H1 (cell line): ENCODE measurements around the gene CS.

Source experiments
- CTCF ChIP-seq, 3 experiments: IDR thresholded peaks; 1 replicate in 2 of 3; 2 replicates in 1 of 3; pipeline versions ENCODE4 v1.5.1 to v1.6.1; 2011; ENCODE audit warnings: low read length in 3 of 3, mild to moderate bottlenecking in 3 of 3, inconsistent platforms in 2 of 3, low read depth in 1 of 3, moderate library complexity in 1 of 3; ENCODE audit not compliant: insufficient read depth in 1 of 3; ENCODE audit errors: control extremely low read depth in 1 of 3
- EGR1 ChIP-seq: IDR thresholded peaks from 2 replicates; pipeline ENCODE4 v1.6.1; 2011; ENCODE audit warnings: low read depth, low read length, borderline replicate concordance
- EZH2 ChIP-seq: fragments of 200-600 bp; sonication (generic); IDR thresholded peaks from 2 replicates; pipeline ENCODE4 v1.7.1; 2012; ENCODE audit warnings: low read depth, mild to moderate bottlenecking, moderate library complexity, low read length, inconsistent platforms; ENCODE audit not compliant: severe bottlenecking
- GABPA ChIP-seq: IDR thresholded peaks from 2 replicates; pipeline ENCODE4 v1.6.1; 2011; ENCODE audit warnings: mild to moderate bottlenecking, low read length, moderate library complexity, borderline replicate concordance; ENCODE audit not compliant: insufficient read depth
- KDM4A ChIP-seq: IDR thresholded peaks from one replicate; pipeline ENCODE4 v1.7.1; 2012; ENCODE audit warnings: low read depth, mild to moderate bottlenecking, moderate library complexity, low read length, inconsistent platforms; ENCODE audit not compliant: severe bottlenecking
- PHF8 ChIP-seq: fragments of 200-600 bp; sonication (generic); conservative IDR thresholded peaks from 2 replicates; pipeline ENCODE4 v1.7.1; 2012; ENCODE audit warnings: low read depth, mild to moderate bottlenecking, inconsistent platforms, low read length, moderate library complexity
- POLR2A ChIP-seq, 2 experiments: IDR thresholded peaks; 1 replicate in 1 of 2; 2 replicates in 1 of 2; pipeline ENCODE4 v1.6.1; 2011; ENCODE audit warnings: low read depth in 2 of 2, low read length in 2 of 2, mild to moderate bottlenecking in 2 of 2; ENCODE audit errors: control extremely low read depth in 1 of 2
- POLR2AphosphoS5 ChIP-seq: IDR thresholded peaks from 2 replicates; pipeline ENCODE4 v1.6.1; 2011; ENCODE audit warnings: low read depth, low read length
- USF2 ChIP-seq: IDR thresholded peaks from 2 replicates; pipeline ENCODE4 v1.6.1; 2011; ENCODE audit warnings: low read length, improper control_type of control experiment

GRCh38 chr12:56288705-56289387 is 11.3 kb downstream of the CS start:
- no peak for TF ChIP-seq USF2
- TF ChIP-seq GABPA, result no peak
- TF ChIP-seq CTCF (IDR thresholded peaks at IDR 0.05; ENCODE audit: control extremely low read depth in 1 of 3, insufficient read depth in 1 of 3, low read depth in 1 of 3, low read length in 3 of 3), result no peak
- no peak for TF ChIP-seq POLR2A (IDR thresholded peaks at IDR 0.05; ENCODE audit: control extremely low read depth in 1 of 2, low read depth in 2 of 2, low read length in 2 of 2)
- no peak for TF ChIP-seq PHF8
- no peak for TF ChIP-seq POLR2AphosphoS5
- no peak for TF ChIP-seq EGR1
- TF ChIP-seq EZH2, result no peak
- TF ChIP-seq KDM4A, result no peak
